Measurements from ENCODE around the gene TMBIM4. TPM values are rescaled to one million over a fixed set of nuclear protein-coding genes. Genes with fewer than 3 reads are reported as not detected.
"Not testable (repeated sequence)": the region's sequence is repeated elsewhere in the genome, so short reads cannot be mapped to it uniquely, and the experiment has no call there.

TMBIM4 gene
- total RNA-seq, 2 donors from 2014 or later, result 130 to 168 TPM

- Histone ChIP-seq H3K9ac (ENCODE audit: low read depth in 2 of 2, low read length in 2 of 2) (peak overlapping the region; percentile 51), H3K27ac (peak overlapping the region; percentile 72), H3K4me3 (peak overlapping the region; percentile 52), H3K4me1 (peaks cover 3% of the 10 kb centered on the region), H3K27me3 (no peaks in the 10 kb centered on the region), H3K9me3 (no peaks in the 10 kb centered on the region), H3K36me3 (no peaks in the 10 kb centered on the region)
- intact Hi-C loops (cut with DNase I), result no loop called here
- DNase-seq, result no peak
- no peak for TF ChIP-seq CTCF (IDR thresholded peaks at IDR 0.05)
Measured at GRCh38 chr12:66189486-66189843, 19.7 kb upstream of the TMBIM4 start.

- H3K4me1 ChIP-seq, result peaks cover 3% of the 10 kb centered on the region
- no peak for TF ChIP-seq CTCF (IDR thresholded peaks at IDR 0.05)
- no peaks in the 10 kb centered on the region for H3K27me3 ChIP-seq
- no peaks in the 10 kb centered on the region for H3K36me3 ChIP-seq
- H3K9me3 ChIP-seq, result no peaks in the 10 kb centered on the region
- peak within 1 kb of the TSS; percentile 52 for H3K4me3 ChIP-seq
- peak within 1 kb of the TSS; percentile 51 to 64 for H3K9ac ChIP-seq (ENCODE audit: low read depth in 2 of 2, low read length in 2 of 2)
- peak within 1 kb of the TSS; percentile 72 for H3K27ac ChIP-seq
- intact Hi-C loops (cut with DNase I), result no loop called here
- peak; percentile 70 for DNase-seq
Measured at GRCh38 chr12:66188584-66189485, 19.0 kb upstream of the TMBIM4 start, which contains the start of gene IRAK3. Gene IRAK3 (plus strand): TSS chr12:66189214. CDS start chr12:66189300, 86 bp downstream.

GRCh38 chr12:66187821-66188220, 18.0 kb upstream of the TMBIM4 start:
- Histone ChIP-seq H3K27ac (no peak overlapping the region), H3K4me3 (no peak overlapping the region), H3K27me3 (no peaks in the 10 kb centered on the region), H3K4me1 (peaks cover 3% of the 10 kb centered on the region), H3K36me3 (no peaks in the 10 kb centered on the region), H3K9ac (ENCODE audit: low read depth in 2 of 2, low read length in 2 of 2) (no peak overlapping the region), H3K9me3 (no peaks in the 10 kb centered on the region)
- no peak for TF ChIP-seq CTCF (IDR thresholded peaks at IDR 0.05)
- no peak for DNase-seq
- intact Hi-C loops (cut with DNase I), result no loop called here

GRCh38 chr12:66187036-66187435, 17.2 kb upstream of the TMBIM4 start:
- intact Hi-C loops (cut with DNase I), result no loop called here
- Histone ChIP-seq H3K4me3 (no peak overlapping the region), H3K27ac (no peak overlapping the region), H3K36me3 (no peaks in the 10 kb centered on the region), H3K27me3 (no peaks in the 10 kb centered on the region), H3K4me1 (peaks cover 3% of the 10 kb centered on the region), H3K9ac (ENCODE audit: low read depth in 2 of 2, low read length in 2 of 2) (no peak overlapping the region), H3K9me3 (no peaks in the 10 kb centered on the region)
- no peak for TF ChIP-seq CTCF (IDR thresholded peaks at IDR 0.05)
- no peak for DNase-seq

GRCh38 chr12:66184822-66185221, 15.0 kb upstream of the TMBIM4 start:
- H3K27ac ChIP-seq; intact Hi-C loops (cut with DNase I); DNase-seq; H3K9ac ChIP-seq (ENCODE audit: low read depth in 2 of 2, low read length in 2 of 2); H3K27me3 ChIP-seq; H3K4me3 ChIP-seq; H3K4me1 ChIP-seq; H3K9me3 ChIP-seq; H3K36me3 ChIP-seq: not testable (repeated sequence)

GRCh38 chr12:66182956-66183355, 13.2 kb upstream of the TMBIM4 start:
- Histone ChIP-seq H3K9me3 (no peaks in the 10 kb centered on the region), H3K27ac (no peak overlapping the region), H3K9ac (ENCODE audit: low read depth in 2 of 2, low read length in 2 of 2) (no peak overlapping the region), H3K4me3 (no peak overlapping the region), H3K4me1 (no peaks in the 10 kb centered on the region), H3K36me3 (no peaks in the 10 kb centered on the region), H3K27me3 (no peaks in the 10 kb centered on the region)
- intact Hi-C loops (cut with DNase I), result no loop called here
- TF ChIP-seq CTCF (IDR thresholded peaks at IDR 0.05), result no peak
- no peak for DNase-seq

Measured in colonic mucosa (tissue), 4 donors.